DMS53 treated with DMSO at 0.1 percent for 48 hours (cell line): ENCODE measurements around the gene TSPAN31.
A peak's percentile ranks its signal among the peaks of the same experiment; 100 is the strongest.

Experiments
- DNase-seq: peaks from one replicate; lab custom pipeline; 2025; ENCODE audit not compliant: unreplicated experiment; lab: John Stamatoyannopoulos, UW

Gene TSPAN31

GRCh38 chr12:57782243-57782607, 37.4 kb downstream of the TSPAN31 start:
- no peak for DNase-seq

- DNase-seq, result peak; percentile 95
Measured at GRCh38 chr12:57782608-57783465, 38.0 kb downstream of the TSPAN31 start, which contains the start of gene TSFM. Gene TSFM, plus strand, starts transcription at chr12:57782787. Its CDS starts 15 bp downstream, at chr12:57782802.

DNA sequence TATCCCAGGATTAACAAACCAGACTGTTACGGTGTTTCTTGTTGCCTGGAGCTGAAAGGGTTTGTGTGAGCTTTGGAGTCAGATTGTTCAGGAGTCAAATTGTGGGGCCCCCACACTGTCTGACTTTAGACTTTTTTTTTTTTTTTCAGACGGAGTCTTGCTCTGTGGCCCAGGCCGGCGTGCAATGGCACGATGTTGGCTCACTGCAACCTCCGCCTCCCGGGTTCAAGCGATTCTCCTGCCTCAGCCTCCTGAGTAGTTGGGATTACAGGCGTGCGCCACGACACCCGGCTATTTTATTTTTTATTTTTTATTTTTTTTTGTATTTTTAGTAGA, 38.6 kb downstream of the TSPAN31 start:
- DNase-seq, result no peak

DNA sequence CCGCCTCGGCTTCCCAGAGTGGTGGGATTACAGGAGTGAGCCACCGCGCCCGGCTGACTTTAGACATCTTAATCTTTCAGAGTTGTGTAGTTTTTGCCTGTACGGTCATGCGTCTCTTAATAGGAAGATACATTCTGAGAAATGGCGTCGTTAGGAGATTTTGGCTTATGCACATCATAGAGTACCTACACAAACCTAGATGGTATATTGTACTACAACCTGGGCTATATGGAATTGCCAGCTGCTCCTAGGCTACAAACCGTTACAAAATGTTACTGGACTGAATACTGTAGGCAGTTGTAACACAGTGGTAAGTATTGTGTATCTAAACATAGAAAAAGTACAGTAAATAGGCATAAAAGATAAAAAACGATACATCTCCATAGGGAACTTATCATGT, 39.0 kb downstream of the TSPAN31 start:
- DNase-seq, result no peak

GRCh38 chr12:57793920-57794319, 49.1 kb downstream of the TSPAN31 start:
- DNase-seq, result no peak

DNA sequence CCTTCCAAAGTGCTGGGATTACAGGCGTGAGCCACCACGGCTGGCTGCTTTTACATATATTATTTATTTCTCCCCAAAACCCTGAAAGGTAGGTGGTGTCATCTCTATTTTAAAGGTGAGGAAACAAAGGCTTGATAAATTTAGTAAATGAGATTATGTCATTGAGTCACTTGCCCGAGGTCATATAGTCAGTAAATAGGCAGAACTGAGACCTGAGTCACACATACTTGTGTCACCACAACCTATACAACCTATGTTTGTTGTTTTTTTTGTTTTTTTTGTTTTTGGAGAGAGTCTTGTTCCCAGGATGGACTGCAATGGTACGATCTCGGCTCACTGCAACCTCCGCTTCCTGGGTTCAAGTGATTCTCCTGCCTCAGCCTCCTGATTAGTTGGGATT, 50.5 kb downstream of the TSPAN31 start:
- DNase-seq, result no peak

DNA sequence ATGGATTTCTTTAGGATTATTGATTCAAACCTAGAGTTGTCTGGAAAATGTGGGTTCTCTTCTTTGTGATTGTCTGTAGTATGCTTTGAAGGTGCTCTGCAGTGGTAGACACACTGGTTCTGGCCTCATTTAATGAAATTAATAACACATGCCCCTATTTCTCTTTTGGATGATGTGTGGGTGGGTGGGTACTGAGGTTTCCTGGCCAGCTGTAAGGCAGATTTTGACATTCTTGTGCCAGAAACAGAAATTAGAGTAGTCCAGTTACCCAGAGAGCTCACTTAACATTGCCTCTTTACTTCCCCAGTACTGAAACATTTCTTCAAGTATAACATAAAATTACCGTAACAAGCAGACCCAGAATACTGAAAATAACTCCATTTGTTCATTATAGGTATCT, 52.2 kb downstream of the TSPAN31 start:
- DNase-seq, result no peak

DNA sequence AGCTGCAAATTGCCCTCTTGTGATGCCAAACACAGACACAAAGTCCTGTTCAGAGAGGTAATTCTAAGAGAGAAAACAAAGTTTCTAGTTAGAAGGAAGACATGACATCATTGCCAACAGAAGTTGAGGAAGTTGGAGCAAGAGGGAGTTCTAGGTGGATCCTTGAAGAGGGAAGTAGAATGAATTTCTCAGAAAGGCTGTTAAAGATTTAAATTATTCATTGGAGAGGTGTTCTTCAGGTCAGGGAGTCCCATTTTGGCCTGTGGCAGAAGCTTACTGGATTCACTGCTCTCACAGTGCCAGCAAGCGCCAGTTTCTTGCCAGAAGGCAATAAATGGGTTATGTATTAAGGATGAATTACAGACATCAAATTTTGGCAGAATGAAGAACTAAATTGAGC, 53.1 kb downstream of the TSPAN31 start:
- DNase-seq, result no peak
